Activated T-cell treated with anti-CD3 and anti-CD28 coated beads, Interleukin-2, amount 50 U/mL, for 72 hours (primary cell): Measurements from ENCODE around the gene PCAT7. TPM values are rescaled to one million over a fixed set of nuclear protein-coding genes. Genes with fewer than 3 reads are reported as not detected.

ENCODE experiments used
- ATAC-seq, 2 donors: fragments of 150-1000 bp; cut with Tn5 transposase; replicated peaks in 1 of 2; 2 replicates each; pipeline ENCODE4 v1.10.0; 2021; ENCODE audit warnings: moderate library complexity in 2 of 2, mild to moderate bottlenecking in 1 of 2
- DNase-seq, 2 donors: peaks; one replicate each; pipeline ENCODE4 v3.0.0; 2021 to 2022; ENCODE audit warnings: mixed read lengths in 1 of 2
- H3K27ac Mint-ChIP-seq: one replicate; pipeline ENCODE4 v1.8.0; 2022; ENCODE audit warnings: mild to moderate bottlenecking, moderate library complexity, mixed read lengths
- H3K27me3 Mint-ChIP-seq: one replicate; pipeline ENCODE4 v1.8.0; 2022; ENCODE audit warnings: low read depth, mixed read lengths
- H3K36me3 Mint-ChIP-seq, 2 donors: one replicate each; pipeline ENCODE4 v1.8.0; 2022; ENCODE audit warnings: mixed read lengths in 2 of 2, mild to moderate bottlenecking in 1 of 2; ENCODE audit not compliant: insufficient read depth in 2 of 2
- H3K4me1 Mint-ChIP-seq: one replicate; pipeline ENCODE4 v1.8.0; 2022; ENCODE audit warnings: low read depth, mixed read lengths
- H3K4me3 Mint-ChIP-seq, 2 donors: one replicate each; pipeline ENCODE4 v1.8.0; 2022; ENCODE audit warnings: mild to moderate bottlenecking in 2 of 2, mixed read lengths in 2 of 2, moderate library complexity in 2 of 2
- H3K9me3 Mint-ChIP-seq, 2 donors: one replicate each; pipeline ENCODE4 v1.8.0; 2022; ENCODE audit warnings: mixed read lengths in 2 of 2
- total RNA-seq, 2 donors: library from RNA; stranded (reverse); gene quantifications; one replicate each; pipeline ENCODE4 v1.2.3, GENCODE V29; 2022

PCAT7 gene
- total RNA-seq, 2 donors from 2014 or later: not detected

DNA sequence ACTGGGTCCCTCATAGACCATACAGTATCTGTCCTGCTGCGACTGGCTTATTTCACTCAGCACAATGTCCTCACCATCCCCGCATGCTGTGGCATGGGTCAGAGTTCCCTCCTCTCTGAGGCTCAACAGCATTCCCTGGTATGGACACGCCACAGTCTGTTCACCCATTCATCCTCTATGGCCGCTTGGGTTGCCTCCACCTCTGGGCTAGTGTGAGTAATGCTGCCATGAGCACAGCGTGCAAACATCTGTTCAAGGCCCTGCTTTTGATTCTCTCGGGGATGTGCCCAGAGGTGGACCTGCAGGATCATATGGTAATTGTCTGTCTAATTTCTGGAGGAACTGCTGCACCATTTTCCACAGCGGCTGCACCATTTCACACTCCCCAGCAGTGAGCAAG, 44.2 kb downstream of the PCAT7 start:
- H3K4me3 Mint-ChIP-seq: no peak overlapping the region
- H3K36me3 Mint-ChIP-seq: no peaks in the 10 kb centered on the region
- no peak overlapping the region for H3K27ac Mint-ChIP-seq
- DNase-seq: no peak
- H3K9me3 Mint-ChIP-seq: no peaks in the 10 kb centered on the region
- peaks cover 12% of the 10 kb centered on the region for H3K27me3 Mint-ChIP-seq
- peaks cover 8% of the 10 kb centered on the region for H3K4me1 Mint-ChIP-seq
- no peak for ATAC-seq

DNA sequence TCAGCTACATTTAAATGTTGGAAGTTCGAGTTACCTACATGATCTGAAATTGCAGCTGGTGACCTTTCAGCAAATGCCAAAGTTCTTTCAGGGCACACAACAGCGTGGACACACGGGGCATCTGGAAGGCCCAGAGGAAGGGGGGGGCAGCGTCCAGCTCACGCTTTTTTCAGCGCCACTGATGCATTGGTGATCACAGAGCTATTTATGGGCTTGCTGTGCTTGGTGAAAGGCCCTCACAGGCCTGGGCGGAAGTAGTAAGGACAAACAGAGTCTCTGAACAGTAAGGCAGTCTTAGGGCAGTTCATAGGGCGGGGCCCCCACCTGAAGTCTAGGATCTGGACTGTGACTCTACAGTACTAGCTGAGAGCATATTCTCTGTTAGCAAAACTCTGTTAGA, 45.4 kb downstream of the PCAT7 start:
- ATAC-seq: no peak
- Mint-ChIP-seq H3K36me3 (no peaks in the 10 kb centered on the region), H3K27ac (no peak overlapping the region)

DNA sequence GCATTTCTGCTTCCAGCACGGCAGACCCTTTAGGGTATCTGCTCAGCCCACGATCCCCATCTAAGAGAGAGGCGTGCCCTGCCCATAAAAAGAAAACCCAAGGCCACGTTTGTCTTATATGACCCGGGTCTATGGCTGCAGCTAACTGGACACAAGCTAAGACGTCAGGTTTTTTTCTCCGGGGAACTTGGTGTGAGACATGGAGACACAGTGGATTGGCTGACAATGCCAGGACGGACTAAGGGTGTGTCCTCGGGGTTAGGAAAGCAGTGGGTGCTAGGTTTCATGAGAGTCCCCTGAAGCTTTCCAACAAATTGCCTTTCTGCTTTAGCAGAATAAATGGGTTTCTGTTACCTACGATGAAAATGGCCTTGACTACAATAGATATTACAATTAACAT, 45.8 kb downstream of the PCAT7 start:
- Mint-ChIP-seq H3K4me3 (no peak overlapping the region), H3K9me3 (no peaks in the 10 kb centered on the region)
- no peak for ATAC-seq

More for the DNA sequence above, 45.4 kb downstream of the PCAT7 start:
- DNase-seq: no peak
- Mint-ChIP-seq H3K27me3 (peaks cover 18% of the 10 kb centered on the region), H3K4me1 (peaks cover 8% of the 10 kb centered on the region), H3K9me3 (no peaks in the 10 kb centered on the region), H3K4me3 (no peak overlapping the region)

DNA sequence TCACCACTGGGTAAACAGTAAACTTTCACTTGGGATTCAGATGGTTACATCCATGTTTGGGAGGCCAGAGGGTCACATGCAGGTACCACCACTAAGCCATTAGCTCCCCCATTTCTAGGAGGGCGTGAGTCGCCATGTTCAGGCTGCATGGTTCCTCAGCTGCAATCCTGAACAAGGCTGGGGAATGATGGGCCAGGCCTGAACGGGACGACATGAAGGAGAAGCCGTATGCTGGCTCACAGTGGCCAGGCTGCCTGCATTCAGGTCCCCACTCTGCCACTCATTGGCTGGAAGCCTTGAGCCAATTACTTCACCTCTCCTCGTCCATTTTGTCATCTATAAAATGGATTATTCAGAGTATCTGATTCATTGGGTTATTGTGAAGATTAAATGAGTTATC, 47.8 kb downstream of the PCAT7 start:
- Mint-ChIP-seq H3K36me3 (no peaks in the 10 kb centered on the region), H3K4me1 (peaks cover 8% of the 10 kb centered on the region), H3K27me3 (peaks cover 28% of the 10 kb centered on the region), H3K9me3 (no peaks in the 10 kb centered on the region), H3K27ac (no peak overlapping the region), H3K4me3 (no peak overlapping the region)
- ATAC-seq (no peak), DNase-seq (no peak)

More for the DNA sequence above, 45.8 kb downstream of the PCAT7 start:
- H3K27ac Mint-ChIP-seq: no peak overlapping the region
- H3K36me3 Mint-ChIP-seq: no peaks in the 10 kb centered on the region
- H3K27me3 Mint-ChIP-seq: peaks cover 17% of the 10 kb centered on the region
- DNase-seq: no peak
- H3K4me1 Mint-ChIP-seq: peaks cover 8% of the 10 kb centered on the region

DNA sequence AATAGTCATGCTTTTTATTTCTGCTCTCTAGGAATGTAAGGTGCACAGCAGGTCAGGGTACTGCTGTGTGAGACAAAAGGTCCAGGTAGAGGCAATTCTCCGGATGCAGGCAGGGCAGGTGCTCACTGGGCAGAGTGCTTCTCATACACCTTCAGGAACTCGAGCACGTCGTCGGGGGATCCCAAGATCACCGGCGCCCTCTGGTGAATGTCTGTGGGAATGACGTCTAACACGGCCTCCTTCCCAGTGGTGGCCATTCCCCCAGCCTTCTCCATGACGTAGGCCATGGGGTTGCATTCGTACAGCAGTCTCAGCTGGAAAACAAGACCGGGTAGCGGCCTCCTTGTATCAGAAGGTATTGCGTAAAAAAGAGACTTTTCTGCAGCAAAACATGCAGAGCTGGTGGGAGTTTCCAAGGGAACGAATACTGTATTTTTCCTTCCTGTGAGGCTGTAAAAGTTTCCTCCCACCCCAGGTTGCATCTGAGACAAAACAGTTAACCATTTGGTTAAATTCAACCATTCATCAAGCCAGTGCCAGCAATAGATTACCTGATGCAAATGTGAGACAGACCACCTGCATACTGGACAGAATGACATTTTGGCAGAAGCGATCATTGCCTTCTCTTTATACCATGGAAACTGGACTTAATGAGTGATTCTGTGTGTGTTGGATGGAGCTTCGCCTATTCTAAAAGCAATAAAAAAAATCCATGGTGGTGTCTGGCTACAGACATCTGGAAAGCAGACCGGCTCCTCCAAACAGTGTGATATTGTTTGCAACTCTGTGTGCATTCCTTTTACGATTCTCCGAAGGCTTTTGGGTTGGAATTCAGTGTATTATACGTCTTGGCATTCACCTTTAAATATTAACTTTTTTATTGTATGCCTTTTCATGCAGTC, 48.6 kb downstream of the PCAT7 start:
- H3K9me3 Mint-ChIP-seq: no peaks in the 10 kb centered on the region
- no peak overlapping the region for H3K4me3 Mint-ChIP-seq
- peaks cover 28% of the 10 kb centered on the region for H3K27me3 Mint-ChIP-seq
- H3K4me1 Mint-ChIP-seq: peaks cover 8% of the 10 kb centered on the region
- DNase-seq: peak; percentile 74 to 75
- no peak overlapping the region for H3K27ac Mint-ChIP-seq
- no peaks in the 10 kb centered on the region for H3K36me3 Mint-ChIP-seq
- peak; percentile 75 to 85 for ATAC-seq

DNA sequence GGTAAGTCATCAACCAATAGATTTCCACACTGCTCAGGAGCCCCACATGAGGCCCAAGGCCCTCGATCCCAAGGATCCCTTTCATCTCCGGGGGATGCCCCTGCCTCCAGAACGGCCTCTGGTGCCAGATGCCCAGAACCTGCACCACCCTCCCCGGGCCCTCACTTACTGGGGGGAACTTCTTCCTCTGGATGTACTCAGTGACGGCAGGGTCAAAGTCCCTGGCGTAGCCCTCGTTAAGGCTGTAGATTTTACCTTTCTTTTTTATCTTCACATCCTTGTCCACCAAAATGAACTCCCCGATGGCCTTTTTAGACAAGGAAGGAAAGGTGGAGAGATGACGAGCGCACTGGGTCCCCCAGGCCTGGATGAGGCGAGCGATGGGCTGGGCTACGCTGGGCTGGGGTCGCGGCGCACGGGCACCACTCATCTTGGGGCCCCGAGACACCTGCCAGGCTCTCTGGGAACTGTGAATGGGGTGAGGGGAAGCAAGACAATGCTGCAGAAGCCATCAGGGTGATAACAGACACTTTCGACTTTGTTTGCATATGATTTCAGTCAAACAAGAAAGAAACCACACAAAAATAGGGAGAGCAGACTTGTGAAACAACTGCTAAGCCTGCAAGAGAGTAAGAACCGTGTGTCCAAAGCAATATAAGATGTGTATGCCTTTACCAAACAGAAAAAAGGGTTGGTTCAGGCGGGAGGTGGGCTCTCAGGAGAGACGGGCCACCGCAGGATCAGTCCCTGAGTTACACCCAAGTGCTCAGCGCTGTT, 52.0 kb downstream of the PCAT7 start:
- H3K36me3 Mint-ChIP-seq: no peaks in the 10 kb centered on the region
- peaks cover 41% of the 10 kb centered on the region for H3K27me3 Mint-ChIP-seq
- DNase-seq (no peak), ATAC-seq (no peak)
- peaks cover 14% of the 10 kb centered on the region for H3K4me1 Mint-ChIP-seq
- H3K27ac Mint-ChIP-seq: no peak overlapping the region
- no peaks in the 10 kb centered on the region for H3K9me3 Mint-ChIP-seq
- no peak overlapping the region for H3K4me3 Mint-ChIP-seq

DNA sequence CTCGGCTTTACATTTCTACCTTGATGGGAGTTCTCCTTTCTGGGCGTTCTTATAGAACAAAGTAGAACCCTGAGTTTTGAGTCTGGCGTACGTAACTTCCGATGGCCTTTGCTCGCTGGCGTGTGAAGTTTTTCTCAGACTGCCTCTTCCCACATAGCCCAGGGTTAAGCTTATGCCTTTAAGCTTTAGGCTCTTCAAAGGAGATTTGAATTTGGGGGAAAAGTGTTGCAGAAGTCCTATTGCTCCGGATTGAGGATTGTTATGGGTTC, 52.5 kb downstream of the PCAT7 start:
- Mint-ChIP-seq H3K27ac (no peak overlapping the region), H3K4me3 (no peak overlapping the region), H3K4me1 (peaks cover 19% of the 10 kb centered on the region), H3K27me3 (peaks cover 41% of the 10 kb centered on the region), H3K9me3 (no peaks in the 10 kb centered on the region), H3K36me3 (no peaks in the 10 kb centered on the region)
- DNase-seq: no peak
- ATAC-seq: no peak

DNA sequence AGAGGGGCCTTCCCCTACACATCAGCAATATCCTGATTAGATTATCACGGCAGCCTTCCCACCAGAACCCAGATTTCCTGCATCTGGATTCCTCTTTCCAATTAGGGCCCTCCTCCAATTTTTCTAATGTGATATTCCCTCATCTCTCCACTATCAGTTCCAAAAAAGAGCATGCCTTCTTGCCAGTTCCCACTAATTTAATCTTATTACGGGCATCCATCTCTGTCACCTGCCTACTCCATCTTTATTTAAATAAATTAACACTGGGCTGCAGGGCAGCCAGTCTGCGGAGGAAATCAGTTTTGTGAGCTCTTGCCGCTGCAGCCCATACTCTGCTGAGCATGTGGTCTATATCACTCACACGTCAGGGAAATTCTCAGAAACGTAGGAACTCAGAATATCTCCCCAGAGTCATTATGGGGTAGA, 55.3 kb downstream of the PCAT7 start:
- H3K4me1 Mint-ChIP-seq: peaks cover 18% of the 10 kb centered on the region
- no peak for ATAC-seq
- H3K27me3 Mint-ChIP-seq: peaks cover 37% of the 10 kb centered on the region

DNA sequence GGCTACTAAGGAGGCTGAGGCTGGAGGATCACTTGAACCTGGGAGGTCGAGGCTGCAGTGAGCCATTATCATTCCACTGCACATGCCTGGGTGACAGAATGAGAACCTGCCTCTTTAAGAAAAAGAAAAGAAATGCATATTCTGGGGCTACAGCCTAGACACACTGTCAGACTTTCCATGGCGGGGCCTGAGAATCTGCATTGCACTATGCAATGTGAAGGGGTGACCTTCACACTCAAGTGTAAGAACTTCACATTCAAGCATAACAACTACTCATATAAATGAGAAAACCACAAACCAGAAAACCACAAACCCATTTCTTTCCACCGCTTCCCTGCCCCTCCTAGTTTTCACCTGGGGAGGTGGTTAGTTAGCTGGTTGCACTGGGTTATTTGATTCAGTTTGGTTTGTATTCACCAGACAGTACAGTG, 56.8 kb downstream of the PCAT7 start:
- Mint-ChIP-seq H3K36me3 (no peaks in the 10 kb centered on the region), H3K9me3 (no peaks in the 10 kb centered on the region), H3K4me1 (peaks cover 21% of the 10 kb centered on the region), H3K27ac (peak overlapping the region; percentile 25), H3K27me3 (peaks cover 37% of the 10 kb centered on the region), H3K4me3 (no peak overlapping the region)
- peak; percentile 89 to 90 for ATAC-seq
- peak; percentile 45 to 64 for DNase-seq

More for the DNA sequence above, 55.3 kb downstream of the PCAT7 start:
- H3K36me3 Mint-ChIP-seq: no peaks in the 10 kb centered on the region
- DNase-seq: no peak
- H3K4me3 Mint-ChIP-seq: no peak overlapping the region
- H3K9me3 Mint-ChIP-seq: no peaks in the 10 kb centered on the region
- H3K27ac Mint-ChIP-seq: peak overlapping the region; percentile 69

DNA sequence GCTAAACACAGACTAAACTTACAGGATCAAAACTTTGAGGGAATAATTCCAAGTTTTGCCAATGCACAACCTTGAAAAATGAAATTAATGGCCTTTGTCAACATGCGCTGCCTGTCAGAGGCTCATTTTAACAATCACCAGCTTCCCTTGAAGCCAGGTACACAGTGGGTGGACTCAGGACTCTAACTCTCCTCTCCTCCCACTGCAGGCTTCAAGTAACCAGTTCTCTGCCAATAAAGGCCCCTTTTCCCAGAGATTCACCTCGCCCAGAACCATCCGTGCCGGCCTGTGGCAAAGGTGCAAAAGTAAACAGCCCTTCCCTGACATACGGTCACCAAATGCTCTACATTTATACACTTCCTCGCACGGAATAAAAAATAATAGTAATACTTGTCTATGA, 57.2 kb downstream of the PCAT7 start:
- DNase-seq: no peak
- ATAC-seq: peak in 1 of 2 donors; percentile 39
- H3K27ac Mint-ChIP-seq: no peak overlapping the region
- no peaks in the 10 kb centered on the region for H3K36me3 Mint-ChIP-seq
- no peak overlapping the region for H3K4me3 Mint-ChIP-seq
- peaks cover 21% of the 10 kb centered on the region for H3K4me1 Mint-ChIP-seq
- peaks cover 37% of the 10 kb centered on the region for H3K27me3 Mint-ChIP-seq
- no peaks in the 10 kb centered on the region for H3K9me3 Mint-ChIP-seq

DNA sequence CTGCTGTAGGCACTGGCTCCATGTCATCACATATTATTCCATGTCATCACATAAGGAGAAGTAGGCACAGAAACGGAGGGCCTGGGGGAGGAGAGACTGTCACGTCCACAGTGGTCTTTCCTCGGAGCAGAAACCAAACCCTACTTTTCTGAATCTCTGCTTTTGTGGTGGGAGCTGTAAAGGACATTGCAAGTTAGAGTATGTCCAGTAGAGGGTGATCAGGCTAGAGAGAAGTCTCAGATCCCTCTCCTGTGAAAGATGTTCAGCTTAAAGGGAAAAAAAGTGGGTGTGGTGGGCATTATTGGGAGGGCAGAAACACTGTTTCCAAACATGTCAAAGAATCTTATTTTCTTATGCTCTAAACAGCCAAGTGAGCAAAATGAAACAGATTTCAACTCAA, 58.1 kb downstream of the PCAT7 start:
- H3K4me1 Mint-ChIP-seq: peaks cover 21% of the 10 kb centered on the region
- H3K36me3 Mint-ChIP-seq: no peaks in the 10 kb centered on the region
- peaks cover 32% of the 10 kb centered on the region for H3K27me3 Mint-ChIP-seq
- no peaks in the 10 kb centered on the region for H3K9me3 Mint-ChIP-seq
- ATAC-seq (no peak), DNase-seq (no peak)
- H3K4me3 Mint-ChIP-seq: no peak overlapping the region
- no peak overlapping the region for H3K27ac Mint-ChIP-seq

DNA sequence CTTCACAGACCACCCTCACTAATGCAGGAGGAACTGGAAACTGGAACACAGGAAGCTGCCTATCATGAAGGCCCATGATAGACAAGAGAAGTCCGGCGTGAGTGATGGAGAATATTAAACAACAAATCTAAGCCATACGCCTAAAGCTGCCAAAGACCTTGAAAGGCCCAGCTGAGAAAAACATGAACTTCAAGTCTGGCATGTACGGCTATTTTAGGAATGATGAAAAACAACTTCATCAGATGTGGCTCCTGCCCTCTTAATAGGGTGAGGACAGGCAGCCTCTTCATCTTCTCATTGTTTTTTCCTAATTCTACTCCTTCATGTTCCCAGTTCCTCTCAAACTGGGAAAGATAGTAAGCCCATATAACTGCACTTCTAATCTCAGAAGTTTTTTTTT, 64.1 kb downstream of the PCAT7 start:
- no peak overlapping the region for H3K4me3 Mint-ChIP-seq
- H3K9me3 Mint-ChIP-seq: no peaks in the 10 kb centered on the region
- peaks cover 10% of the 10 kb centered on the region for H3K4me1 Mint-ChIP-seq
- DNase-seq (no peak), ATAC-seq (no peak)
- H3K27ac Mint-ChIP-seq: no peak overlapping the region
- H3K27me3 Mint-ChIP-seq: peaks cover 14% of the 10 kb centered on the region
- no peaks in the 10 kb centered on the region for H3K36me3 Mint-ChIP-seq
